ENCODE data around the gene SCTR. TPM values are rescaled to one million over a fixed set of nuclear protein-coding genes. Genes with fewer than 3 reads are reported as not detected.

SCTR gene
- total RNA-seq, 2 experiments from 2014 or later, result not detected

DNA sequence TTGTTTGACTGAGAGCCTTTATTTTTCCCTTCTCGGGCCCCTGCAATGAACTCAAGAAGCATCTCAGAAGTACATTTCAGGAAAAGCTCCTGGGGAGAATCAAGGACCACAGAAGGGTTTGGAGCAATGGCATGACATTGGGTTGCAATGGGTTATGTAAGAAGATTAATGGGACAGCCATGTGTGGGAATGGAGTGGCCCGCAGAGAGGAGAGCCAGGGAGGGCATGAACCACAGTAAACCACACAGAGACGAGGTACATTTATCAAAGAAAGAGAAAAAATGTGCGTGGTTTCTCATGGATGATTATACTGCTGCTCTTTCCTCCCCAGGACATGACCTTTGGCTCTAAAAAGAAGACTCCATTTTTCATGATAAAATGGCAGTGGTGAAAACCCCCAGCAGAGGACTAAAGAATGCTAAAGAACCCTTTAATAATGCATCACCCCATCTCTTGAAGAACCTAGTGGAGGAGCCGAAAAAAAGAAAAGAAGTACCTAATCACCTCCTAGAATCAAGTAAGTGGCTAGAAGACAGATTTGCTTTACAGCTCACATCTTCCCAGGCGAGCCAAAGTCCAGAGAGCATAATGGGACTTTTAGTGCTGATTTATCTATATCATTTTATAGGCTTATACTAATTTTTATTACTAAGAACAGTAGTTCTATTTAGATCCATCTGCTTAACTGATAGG, 21.6 kb upstream of the SCTR start:
- TF ChIP-seq, protein P1, sequence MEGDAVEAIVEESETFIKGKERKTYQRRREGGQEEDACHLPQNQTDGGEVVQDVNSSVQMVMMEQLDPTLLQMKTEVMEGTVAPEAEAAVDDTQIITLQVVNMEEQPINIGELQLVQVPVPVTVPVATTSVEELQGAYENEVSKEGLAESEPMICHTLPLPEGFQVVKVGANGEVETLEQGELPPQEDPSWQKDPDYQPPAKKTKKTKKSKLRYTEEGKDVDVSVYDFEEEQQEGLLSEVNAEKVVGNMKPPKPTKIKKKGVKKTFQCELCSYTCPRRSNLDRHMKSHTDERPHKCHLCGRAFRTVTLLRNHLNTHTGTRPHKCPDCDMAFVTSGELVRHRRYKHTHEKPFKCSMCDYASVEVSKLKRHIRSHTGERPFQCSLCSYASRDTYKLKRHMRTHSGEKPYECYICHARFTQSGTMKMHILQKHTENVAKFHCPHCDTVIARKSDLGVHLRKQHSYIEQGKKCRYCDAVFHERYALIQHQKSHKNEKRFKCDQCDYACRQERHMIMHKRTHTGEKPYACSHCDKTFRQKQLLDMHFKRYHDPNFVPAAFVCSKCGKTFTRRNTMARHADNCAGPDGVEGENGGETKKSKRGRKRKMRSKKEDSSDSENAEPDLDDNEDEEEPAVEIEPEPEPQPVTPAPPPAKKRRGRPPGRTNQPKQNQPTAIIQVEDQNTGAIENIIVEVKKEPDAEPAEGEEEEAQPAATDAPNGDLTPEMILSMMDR (IDR thresholded peaks at IDR 0.05), result no peak
- ChIA-PET CTCF (interaction anchor here (2.1 kb wide), 1 partner anchor 10 kb away, joined by 6 read pairs; no protein-coding TSS in a partner anchor), POLR2A (no interaction called here)
- Mint-ChIP-seq H3K4me3 (no peak overlapping the region), H3K27ac (no peak overlapping the region), H3K36me3 (ENCODE audit: low read depth) (no peaks in the 10 kb centered on the region), H3K9me3 (no peaks in the 10 kb centered on the region), H3K27me3 (peaks cover 42% of the 10 kb centered on the region), H3K4me1 (ENCODE audit: low read depth) (peaks cover 8% of the 10 kb centered on the region)
- intact Hi-C loops (cut with micrococcal nuclease), result no loop called here
- DNase-seq (no peak), ATAC-seq (no peak)

DNA sequence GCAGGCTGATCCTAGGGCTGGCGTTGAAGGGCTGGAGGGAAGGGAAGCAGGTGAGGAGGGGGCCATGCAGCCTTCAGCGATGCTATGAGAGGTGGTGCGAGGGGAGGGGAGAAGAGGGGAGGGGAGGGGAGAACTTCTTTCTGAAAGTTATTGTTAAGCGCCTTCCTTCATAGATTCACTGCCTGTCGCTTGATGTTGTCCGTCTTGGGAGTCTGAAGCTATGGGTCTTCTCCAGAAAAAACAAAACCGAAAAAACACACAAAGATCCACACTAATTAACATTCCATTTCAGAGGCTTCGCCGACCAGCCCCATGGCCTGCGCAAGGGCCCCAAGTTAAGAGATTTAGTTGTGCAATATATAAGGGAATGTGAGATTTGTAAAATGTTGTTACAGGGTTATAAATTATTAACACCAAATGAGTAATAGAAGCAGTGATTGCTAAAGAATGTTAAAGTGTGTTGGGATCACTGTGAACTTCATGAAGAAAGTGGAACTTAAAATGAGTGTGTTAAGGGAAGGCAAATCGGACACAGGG, 20.7 kb upstream of the SCTR start:
- H3K27ac Mint-ChIP-seq, result no peak overlapping the region
- CTCF ChIA-PET, result interaction anchor here (2.1 kb wide), 1 partner anchor 11 kb away, joined by 6 read pairs; no protein-coding TSS in a partner anchor
- no peak for ATAC-seq
- no peaks in the 10 kb centered on the region for H3K9me3 Mint-ChIP-seq
- peaks cover 8% of the 10 kb centered on the region for H3K4me1 Mint-ChIP-seq (ENCODE audit: low read depth)
- peaks cover 42% of the 10 kb centered on the region for H3K27me3 Mint-ChIP-seq
- H3K36me3 Mint-ChIP-seq (ENCODE audit: low read depth), result no peaks in the 10 kb centered on the region
- peak overlapping the region; percentile 38 for H3K4me3 Mint-ChIP-seq
- intact Hi-C loops (cut with micrococcal nuclease), result no loop called here
- TF ChIP-seq, protein P1 (IDR thresholded peaks at IDR 0.05), result no peak
- DNase-seq, result no peak
- POLR2A ChIA-PET, result interaction anchor here (0.8 kb wide), 1 partner anchor 419 kb away, joined by 3 read pairs; no protein-coding TSS in a partner anchor

DNA sequence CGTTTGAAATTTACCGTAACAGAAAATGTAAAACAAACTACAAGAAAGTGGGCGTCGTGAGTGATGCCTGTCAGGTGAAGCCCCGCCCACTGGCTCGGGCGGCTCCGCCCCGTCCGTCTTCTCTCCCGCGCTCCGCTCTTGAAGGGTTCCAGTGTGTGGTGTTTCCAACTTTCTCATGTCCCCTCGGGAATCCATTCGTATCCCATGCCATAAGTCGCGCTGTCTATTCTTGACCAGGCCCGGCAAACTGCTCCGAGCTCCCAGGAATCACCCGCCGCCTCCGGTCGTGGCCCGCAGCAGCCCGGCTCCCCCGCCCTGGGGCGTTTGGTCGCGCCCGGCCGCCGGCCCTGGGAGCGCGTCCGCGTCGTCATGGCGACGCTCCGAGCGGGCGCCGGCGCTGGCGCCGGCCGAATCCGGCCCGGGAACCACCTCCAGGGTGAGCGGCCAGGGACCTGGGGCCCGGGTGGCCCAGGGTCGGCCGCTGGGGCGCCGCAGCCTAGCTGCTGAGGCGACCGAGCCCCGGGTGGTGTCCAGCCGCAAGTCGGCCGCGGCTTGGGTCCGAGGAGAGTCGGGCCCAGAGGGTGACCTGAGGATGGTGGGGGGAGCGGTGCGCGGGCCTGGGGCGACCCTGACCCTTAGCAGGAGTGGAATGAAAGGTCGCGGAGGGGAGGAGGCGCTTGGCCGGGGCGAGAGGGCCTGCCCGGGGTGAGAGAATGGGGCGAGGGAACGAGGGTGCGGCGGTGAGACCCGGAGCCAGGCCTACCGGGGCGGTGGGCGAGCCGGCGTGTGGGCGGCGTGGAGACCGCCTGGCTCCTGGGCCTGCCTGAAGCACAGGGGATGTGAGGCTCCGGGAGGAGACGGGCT, 20.0 kb upstream of the SCTR start, which contains the start of gene CFAP221:
Gene CFAP221 (plus strand): TSS at position 375 of the 864 bp plus-strand sequence. CDS start 1,683 bp downstream, outside the sequence.
- TF ChIP-seq, protein P1 (IDR thresholded peaks at IDR 0.05), result no peak
- CTCF ChIA-PET, result interaction anchor here (2.1 kb wide), 1 partner anchor 11 kb away, joined by 6 read pairs; no protein-coding TSS in a partner anchor
- Mint-ChIP-seq H3K4me1 (ENCODE audit: low read depth) (peaks cover 8% of the 10 kb centered on the region), H3K27ac (no peak within 1 kb of the TSS), H3K27me3 (peaks cover 45% of the 10 kb centered on the region), H3K36me3 (ENCODE audit: low read depth) (no peaks in the 10 kb centered on the region), H3K9me3 (no peaks in the 10 kb centered on the region), H3K4me3 (peak within 1 kb of the TSS; percentile 65)
- peak; percentile 95 for ATAC-seq
- POLR2A ChIA-PET, result interaction anchor here (0.8 kb wide), 1 partner anchor 419 kb away, joined by 3 read pairs; no protein-coding TSS in a partner anchor
- intact Hi-C loops (cut with micrococcal nuclease), result no loop called here
- DNase-seq, result peak; percentile 78

DNA sequence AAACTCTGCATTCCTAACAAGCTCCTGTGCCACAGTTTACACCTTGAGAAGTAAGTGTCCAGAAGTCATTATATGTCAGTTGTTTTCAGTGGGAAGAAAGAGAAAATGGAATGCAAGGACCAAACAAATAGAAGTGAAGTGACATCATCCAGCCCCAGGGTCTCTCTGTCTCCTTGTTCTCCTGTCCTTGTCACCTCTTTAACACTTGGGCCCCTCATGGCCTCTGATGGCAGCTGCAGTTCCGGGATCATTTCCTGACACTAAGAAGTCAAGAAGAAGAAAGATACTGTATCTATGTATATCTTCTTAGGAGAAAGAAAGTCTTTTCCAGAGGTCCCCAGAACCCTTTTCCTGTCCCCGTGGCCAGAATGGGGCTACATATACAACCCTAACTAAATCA, 17.2 kb upstream of the SCTR start:
- ChIA-PET CTCF (no interaction called here), POLR2A (interaction anchor here (0.9 kb wide), 1 partner anchor 11 kb away, joined by 3 read pairs; no protein-coding TSS in a partner anchor)
- H3K36me3 Mint-ChIP-seq (ENCODE audit: low read depth), result no peaks in the 10 kb centered on the region
- no peaks in the 10 kb centered on the region for H3K9me3 Mint-ChIP-seq
- no peak overlapping the region for H3K27ac Mint-ChIP-seq
- H3K4me3 Mint-ChIP-seq, result no peak overlapping the region
- DNase-seq (no peak), ATAC-seq (no peak)
- H3K27me3 Mint-ChIP-seq, result peaks cover 39% of the 10 kb centered on the region
- intact Hi-C loops (cut with micrococcal nuclease), result no loop called here
- TF ChIP-seq, protein P1 (IDR thresholded peaks at IDR 0.05), result no peak
- peaks cover 8% of the 10 kb centered on the region for H3K4me1 Mint-ChIP-seq (ENCODE audit: low read depth)

All from activated CD8-positive, alpha-beta T cell treated with anti-CD3 and anti-CD28 coated beads for 36 hours (primary cell).